ENCODE results near the gene RELL1. TPM values are rescaled to one million over a fixed set of nuclear protein-coding genes. Genes with fewer than 3 reads are reported as not detected.

RELL1 gene
- polyA plus RNA-seq, 1 donor from 2014 or later, result 0.47 TPM

GRCh38 chr4:37680089-37680488 lies 6.1 kb downstream of the RELL1 start:
- Histone ChIP-seq H4K20me1 (ENCODE audit: insufficient read depth) (no peaks in the 10 kb centered on the region), H3F3A (ENCODE audit: insufficient read depth, low read length, poor library complexity, severe bottlenecking) (no peaks in the 10 kb centered on the region), H3K27me3 (ENCODE audit: insufficient read depth, low read depth, low read length) (peaks cover 3% of the 10 kb centered on the region), H3K79me2 (replicated peaks; ENCODE audit: insufficient read depth, low read length) (no peaks in the 10 kb centered on the region), H3K4me2 (ENCODE audit: low read length) (no peak overlapping the region), H2AFZ (ENCODE audit: low read depth, low read length) (no peak overlapping the region), H3K36me3 (ENCODE audit: insufficient read depth, low read length) (no peaks in the 10 kb centered on the region), H3K27ac (ENCODE audit: low read length) (no peak overlapping the region), H3K9me2 (ENCODE audit: insufficient read depth, low read length) (no peaks in the 10 kb centered on the region), H3K9ac (ENCODE audit: low read length) (no peak overlapping the region), H3K4me3 (ENCODE audit: low read length) (no peak overlapping the region), H3K9me3 (ENCODE audit: low read length) (no peaks in the 10 kb centered on the region)
- TF ChIP-seq, protein P1, sequence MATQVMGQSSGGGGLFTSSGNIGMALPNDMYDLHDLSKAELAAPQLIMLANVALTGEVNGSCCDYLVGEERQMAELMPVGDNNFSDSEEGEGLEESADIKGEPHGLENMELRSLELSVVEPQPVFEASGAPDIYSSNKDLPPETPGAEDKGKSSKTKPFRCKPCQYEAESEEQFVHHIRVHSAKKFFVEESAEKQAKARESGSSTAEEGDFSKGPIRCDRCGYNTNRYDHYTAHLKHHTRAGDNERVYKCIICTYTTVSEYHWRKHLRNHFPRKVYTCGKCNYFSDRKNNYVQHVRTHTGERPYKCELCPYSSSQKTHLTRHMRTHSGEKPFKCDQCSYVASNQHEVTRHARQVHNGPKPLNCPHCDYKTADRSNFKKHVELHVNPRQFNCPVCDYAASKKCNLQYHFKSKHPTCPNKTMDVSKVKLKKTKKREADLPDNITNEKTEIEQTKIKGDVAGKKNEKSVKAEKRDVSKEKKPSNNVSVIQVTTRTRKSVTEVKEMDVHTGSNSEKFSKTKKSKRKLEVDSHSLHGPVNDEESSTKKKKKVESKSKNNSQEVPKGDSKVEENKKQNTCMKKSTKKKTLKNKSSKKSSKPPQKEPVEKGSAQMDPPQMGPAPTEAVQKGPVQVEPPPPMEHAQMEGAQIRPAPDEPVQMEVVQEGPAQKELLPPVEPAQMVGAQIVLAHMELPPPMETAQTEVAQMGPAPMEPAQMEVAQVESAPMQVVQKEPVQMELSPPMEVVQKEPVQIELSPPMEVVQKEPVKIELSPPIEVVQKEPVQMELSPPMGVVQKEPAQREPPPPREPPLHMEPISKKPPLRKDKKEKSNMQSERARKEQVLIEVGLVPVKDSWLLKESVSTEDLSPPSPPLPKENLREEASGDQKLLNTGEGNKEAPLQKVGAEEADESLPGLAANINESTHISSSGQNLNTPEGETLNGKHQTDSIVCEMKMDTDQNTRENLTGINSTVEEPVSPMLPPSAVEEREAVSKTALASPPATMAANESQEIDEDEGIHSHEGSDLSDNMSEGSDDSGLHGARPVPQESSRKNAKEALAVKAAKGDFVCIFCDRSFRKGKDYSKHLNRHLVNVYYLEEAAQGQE (IDR thresholded peaks at IDR 0.05; ENCODE audit: borderline replicate concordance), result no peak
- no peak for TF ChIP-seq CTCF (IDR thresholded peaks at IDR 0.05; ENCODE audit: poor library complexity, severe bottlenecking)
- TF ChIP-seq POLR2AphosphoS5 (IDR thresholded peaks at IDR 0.05), result no peak
- TF ChIP-seq EP300 (conservative IDR thresholded peaks at IDR 0.05; ENCODE audit: poor library complexity, severe bottlenecking), result no peak
- TF ChIP-seq MXI1 (conservative IDR thresholded peaks at IDR 0.05; ENCODE audit: poor library complexity, severe bottlenecking), result no peak
- TF ChIP-seq RAD21 (conservative IDR thresholded peaks at IDR 0.05), result no peak
- TF ChIP-seq SMC3 (conservative IDR thresholded peaks at IDR 0.05; ENCODE audit: poor library complexity), result no peak

DNA sequence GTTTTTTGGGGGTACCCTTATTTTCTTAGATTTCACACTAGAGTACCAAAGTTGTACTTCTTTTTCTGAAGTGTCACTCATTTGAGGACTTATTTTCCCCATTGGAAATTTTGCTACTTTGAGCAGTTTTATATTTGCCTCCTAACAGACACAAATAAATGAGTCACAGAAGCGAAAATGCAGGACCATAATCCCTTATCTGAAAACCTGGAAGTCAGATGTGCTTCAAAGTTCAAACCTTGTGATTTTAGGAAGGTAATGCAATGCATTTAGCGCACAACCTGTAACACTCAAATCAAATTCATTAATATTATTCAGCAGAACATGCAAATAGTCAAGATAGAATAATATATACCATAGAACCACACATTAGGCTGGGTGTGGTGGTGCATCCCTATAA lies 6.9 kb downstream of the RELL1 start:
- Histone ChIP-seq H3K27me3 (ENCODE audit: insufficient read depth, low read depth, low read length) (no peaks in the 10 kb centered on the region), H3K4me2 (ENCODE audit: low read length) (no peak overlapping the region), H3K79me2 (replicated peaks; ENCODE audit: insufficient read depth, low read length) (no peaks in the 10 kb centered on the region), H3K9me3 (ENCODE audit: low read length) (no peaks in the 10 kb centered on the region), H3K4me3 (ENCODE audit: low read length) (no peak overlapping the region), H2AFZ (ENCODE audit: low read depth, low read length) (no peak overlapping the region), H3F3A (ENCODE audit: insufficient read depth, low read length, poor library complexity, severe bottlenecking) (no peaks in the 10 kb centered on the region), H3K36me3 (ENCODE audit: insufficient read depth, low read length) (no peaks in the 10 kb centered on the region), H3K9ac (ENCODE audit: low read length) (no peak overlapping the region), H4K20me1 (ENCODE audit: insufficient read depth) (no peaks in the 10 kb centered on the region), H3K9me2 (ENCODE audit: insufficient read depth, low read length) (no peaks in the 10 kb centered on the region), H3K27ac (ENCODE audit: low read length) (no peak overlapping the region)
- TF ChIP-seq MXI1 (conservative IDR thresholded peaks at IDR 0.05; ENCODE audit: poor library complexity, severe bottlenecking), result no peak
- TF ChIP-seq EZH2 (IDR thresholded peaks at IDR 0.05; ENCODE audit: borderline replicate concordance, insufficient read depth, low read length, poor library complexity, severe bottlenecking), result no peak
- no peak for TF ChIP-seq CTCF (IDR thresholded peaks at IDR 0.05; ENCODE audit: poor library complexity, severe bottlenecking)
- no peak for TF ChIP-seq EP300 (conservative IDR thresholded peaks at IDR 0.05; ENCODE audit: poor library complexity, severe bottlenecking)
- TF ChIP-seq RAD21 (conservative IDR thresholded peaks at IDR 0.05), result no peak

All from neural cell (in vitro differentiated cells).